GM12891 (cell line): ENCODE measurements around the gene INO80D.

Experiments used
- DNase-seq: peaks from one replicate; pipeline ENCODE4 v3.0.0; 2011; ENCODE audit warnings: low spot score; ENCODE audit not compliant: insufficient read length
- FAIRE-seq: peaks from 2 replicates; lab custom pipeline; 2011; peaks lifted over from hg19 to GRCh38; lab: Jason Lieb, UNC
- PAX5 ChIP-seq: IDR thresholded peaks from 2 replicates; pipeline ENCODE4 v1.6.1; 2011; ENCODE audit warnings: low read length, moderate library complexity, mild to moderate bottlenecking; ENCODE audit not compliant: insufficient read depth, severe bottlenecking
- POLR2A ChIP-seq: IDR thresholded peaks from 2 replicates; pipeline ENCODE4 v1.6.1; 2011; ENCODE audit warnings: low read depth, low read length, control low read depth
- POLR2AphosphoS5 ChIP-seq: IDR thresholded peaks from 2 replicates; pipeline ENCODE4 v1.6.1; 2011; ENCODE audit warnings: low read depth, low read length, control low read depth
- POU2F2 ChIP-seq: IDR thresholded peaks from 2 replicates; pipeline ENCODE4 v1.6.1; 2011; ENCODE audit warnings: low read depth, mild to moderate bottlenecking, control low read depth, low read length, moderate library complexity
- SPI1 ChIP-seq: IDR thresholded peaks from 2 replicates; pipeline ENCODE4 v1.6.1; 2011; ENCODE audit warnings: low read depth, low read length, control low read depth
- TAF1 ChIP-seq: IDR thresholded peaks from 2 replicates; pipeline ENCODE4 v1.6.1; 2011; ENCODE audit warnings: low read depth, low read length, control low read depth

INO80D gene

GRCh38 chr2:205946226-205946625, 139.7 kb downstream of the INO80D start:
- FAIRE-seq: no peak
- DNase-seq: no peak
- no peak for TF ChIP-seq POU2F2
- no peak for TF ChIP-seq TAF1
- TF ChIP-seq PAX5: no peak
- no peak for TF ChIP-seq SPI1
- TF ChIP-seq POLR2AphosphoS5: no peak
- TF ChIP-seq POLR2A: no peak
